NCI-H748 treated with DMSO at 0.1 percent for 48 hours (cell line): ENCODE measurements around the gene CNEP1R1.

Source experiments
- DNase-seq: peaks from one replicate; lab custom pipeline; 2025; lab: John Stamatoyannopoulos, UW

Gene CNEP1R1

DNA sequence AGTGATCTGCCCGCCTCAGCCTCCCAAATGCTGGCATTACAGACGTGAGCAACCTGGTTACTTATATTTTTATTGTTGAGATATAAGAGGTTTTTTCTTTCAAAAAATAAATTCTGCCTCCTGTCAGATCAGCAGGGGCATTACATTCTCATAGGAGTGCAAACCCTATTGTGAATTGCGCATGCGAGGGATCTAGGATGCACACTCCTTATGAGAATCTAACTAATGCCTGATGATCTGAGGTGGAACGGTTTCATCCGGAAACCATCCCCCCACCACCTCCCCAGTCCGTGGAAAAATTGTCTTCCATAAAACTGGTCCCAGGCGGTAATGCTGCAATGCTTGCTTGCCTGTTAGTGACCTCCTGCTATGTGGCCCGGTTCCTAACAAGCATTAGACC is 7.5 kb upstream of the CNEP1R1 start:
- no peak for DNase-seq

- no peak for DNase-seq
These were observed 3.5 kb upstream of the CNEP1R1 start for GRCh38 chr16:50021544-50021943.

GRCh38 chr16:50023641-50024040 is 1.4 kb upstream of the CNEP1R1 start:
- DNase-seq = no peak

DNA sequence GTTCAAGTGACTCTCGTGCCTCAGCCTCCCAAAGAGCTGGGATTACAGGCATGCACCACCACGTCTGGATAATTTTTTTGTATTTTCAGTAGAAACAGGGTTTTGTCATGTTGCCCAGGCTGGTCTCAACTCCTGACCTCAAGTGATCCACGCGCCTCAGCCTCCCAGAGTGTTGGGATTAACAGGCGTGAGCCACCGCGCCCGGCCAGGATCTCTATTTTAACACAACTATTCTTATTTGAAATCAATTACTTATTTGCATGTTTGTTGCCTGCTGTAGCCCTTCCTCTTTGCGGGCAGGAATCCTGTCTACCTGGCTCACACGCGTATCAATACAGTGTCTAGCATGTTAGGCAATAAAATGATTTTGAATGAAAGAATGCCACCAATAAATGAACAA is 818 bp upstream of the CNEP1R1 start:
- no peak for DNase-seq

DNA sequence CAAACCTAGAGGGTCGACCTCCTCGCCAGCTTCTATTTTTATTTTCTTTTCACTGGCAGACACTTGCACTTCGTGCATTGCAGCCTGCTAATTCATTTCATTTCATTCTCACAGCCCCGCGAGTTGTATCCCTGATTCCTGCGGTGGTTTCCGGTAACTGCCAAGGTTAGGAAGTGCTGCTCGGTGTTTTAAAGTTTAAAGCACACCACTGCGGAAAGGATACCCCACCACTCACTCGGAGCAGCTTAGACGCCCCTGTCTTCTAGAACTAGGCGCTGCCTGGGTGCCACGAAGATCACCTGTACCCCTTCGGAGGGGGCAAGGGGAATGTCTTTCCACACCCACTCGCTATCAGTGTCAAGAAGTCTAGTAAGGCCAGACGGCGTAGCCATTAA is 509 bp downstream of the CNEP1R1 start:
- no peak for DNase-seq

DNA sequence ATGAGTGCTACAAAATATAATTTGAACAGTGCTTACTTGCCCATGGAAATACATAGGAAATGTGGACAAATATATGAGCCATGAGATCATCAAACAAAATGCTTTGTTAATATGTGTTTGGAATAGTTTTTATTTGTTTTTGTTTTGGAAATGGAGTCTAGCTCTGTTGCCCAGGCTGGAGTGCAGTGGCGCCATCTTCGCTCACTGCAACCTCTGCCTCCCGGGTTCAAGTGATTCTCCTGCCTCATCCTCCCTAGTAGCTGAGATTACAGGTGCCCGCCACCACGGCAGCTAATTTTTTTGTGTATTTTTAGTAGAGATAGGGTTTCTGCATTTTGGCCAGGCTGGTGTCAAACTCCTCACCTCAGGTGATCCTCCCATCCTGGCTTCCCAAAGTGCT is 2.8 kb downstream of the CNEP1R1 start:
- DNase-seq = no peak

- DNase-seq = no peak
These were observed 10.5 kb downstream of the CNEP1R1 start for GRCh38 chr16:50035468-50035992.

- DNase-seq = no peak
These were observed 11.4 kb downstream of the CNEP1R1 start for GRCh38 chr16:50036426-50036825.

DNA sequence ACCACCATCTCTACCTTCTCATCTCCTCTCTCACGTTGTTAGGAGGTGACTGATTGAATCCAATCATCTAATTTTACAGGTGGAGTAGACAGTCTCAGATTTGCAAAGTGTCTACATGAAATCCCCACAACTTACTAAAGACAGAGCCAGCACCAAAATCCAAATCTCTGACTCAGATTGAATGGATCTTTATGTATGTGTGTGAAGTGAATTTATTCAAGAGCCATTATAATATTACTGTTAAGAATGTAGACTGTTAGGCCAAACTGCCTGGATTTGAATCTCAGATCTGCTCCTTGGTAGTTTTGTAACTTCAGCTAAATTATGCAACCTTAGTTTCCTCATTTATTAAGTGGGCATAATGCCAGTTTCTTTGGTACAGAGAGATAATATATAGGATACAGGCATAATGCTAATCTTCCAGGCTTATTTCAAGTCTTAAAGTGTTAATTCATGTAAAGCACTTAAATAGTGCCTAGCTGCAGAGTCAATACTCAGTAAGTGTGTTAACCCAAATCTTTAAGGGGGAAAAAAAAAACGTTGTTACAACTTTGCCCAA is 12.7 kb downstream of the CNEP1R1 start:
- no peak for DNase-seq

- DNase-seq = no peak
These were observed 13.3 kb downstream of the CNEP1R1 start for GRCh38 chr16:50038286-50038685.

DNA sequence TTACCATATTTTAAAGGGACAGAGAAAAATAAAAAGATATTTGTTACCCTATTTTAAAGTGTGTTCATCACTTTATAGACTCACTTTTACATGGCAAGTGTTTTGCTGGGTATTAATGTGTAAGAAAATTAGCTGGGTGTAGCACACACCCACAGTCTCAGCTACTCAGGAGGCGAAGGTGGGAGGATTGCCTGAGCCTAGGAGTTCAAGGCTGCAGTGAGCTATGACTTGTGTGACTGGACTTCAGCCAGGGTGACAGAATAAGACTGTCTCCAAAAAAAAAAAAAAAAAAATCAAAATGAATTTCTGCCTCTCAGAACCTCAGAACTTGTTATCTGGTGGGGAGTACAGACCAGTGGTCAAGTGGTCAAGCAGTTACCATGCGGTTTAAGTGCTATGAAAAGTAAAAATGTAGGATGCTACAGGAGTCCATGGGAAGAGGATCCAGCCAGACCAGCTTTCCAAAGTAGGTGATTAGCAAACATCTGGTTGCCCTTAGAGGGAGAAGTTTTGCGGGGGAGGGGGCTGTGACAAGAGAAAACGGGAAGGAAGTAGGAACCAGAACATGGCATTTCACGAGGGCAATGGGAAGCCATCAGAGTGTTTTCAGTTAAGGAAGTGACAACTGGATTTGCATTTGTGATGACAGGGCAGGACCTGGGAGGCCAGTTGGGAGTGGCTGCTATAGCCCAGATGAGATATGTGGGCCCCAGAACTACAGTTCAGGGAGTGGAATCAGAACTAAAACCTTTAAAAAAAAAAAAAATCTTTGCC is 13.9 kb downstream of the CNEP1R1 start:
- DNase-seq = no peak

- DNase-seq = no peak
These were observed 15.0 kb downstream of the CNEP1R1 start for GRCh38 chr16:50040018-50040417.

GRCh38 chr16:50040710-50041109 is 15.7 kb downstream of the CNEP1R1 start:
- DNase-seq = no peak

DNA sequence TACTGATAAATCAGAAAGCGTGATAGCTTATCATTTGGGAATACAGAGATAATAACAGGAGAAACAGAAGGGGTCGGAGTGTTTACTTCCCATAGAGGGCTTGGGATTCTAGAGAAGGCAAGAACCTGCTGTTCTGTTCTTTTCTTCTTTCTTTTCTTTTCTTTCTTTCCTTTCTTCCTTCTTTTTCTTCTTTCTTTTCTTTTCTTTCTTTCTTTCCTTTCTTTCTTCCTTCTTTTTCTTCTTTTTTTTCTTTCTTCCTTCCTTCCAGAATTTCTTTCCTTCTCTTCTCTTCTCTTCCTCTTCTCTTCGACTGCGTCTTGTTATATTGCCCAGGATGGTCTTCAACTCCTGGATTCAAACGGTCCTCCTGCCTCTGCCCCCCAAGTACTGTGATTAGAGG is 18.3 kb downstream of the CNEP1R1 start:
- no peak for DNase-seq

DNA sequence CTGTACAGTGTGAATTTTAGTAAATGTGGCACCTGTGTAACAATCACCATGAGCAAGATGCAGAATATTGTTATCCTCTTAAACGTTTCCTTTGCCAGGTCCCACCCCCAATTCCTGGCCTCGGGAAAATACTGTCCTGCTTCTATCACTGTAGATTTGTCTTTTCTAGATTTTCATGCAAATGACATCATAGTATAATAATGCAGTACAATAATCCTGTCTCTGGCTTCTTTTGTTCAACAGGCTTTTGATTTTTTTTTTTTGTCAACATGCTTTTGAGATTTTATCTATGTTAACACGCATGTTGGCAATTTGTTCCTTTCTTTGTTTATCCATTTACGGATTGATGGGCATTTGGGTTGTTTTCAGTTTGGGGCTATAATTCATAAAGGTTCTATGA is 20.4 kb downstream of the CNEP1R1 start:
- no peak for DNase-seq

- DNase-seq = no peak
These were observed 21.8 kb downstream of the CNEP1R1 start for GRCh38 chr16:50046853-50047252.

DNA sequence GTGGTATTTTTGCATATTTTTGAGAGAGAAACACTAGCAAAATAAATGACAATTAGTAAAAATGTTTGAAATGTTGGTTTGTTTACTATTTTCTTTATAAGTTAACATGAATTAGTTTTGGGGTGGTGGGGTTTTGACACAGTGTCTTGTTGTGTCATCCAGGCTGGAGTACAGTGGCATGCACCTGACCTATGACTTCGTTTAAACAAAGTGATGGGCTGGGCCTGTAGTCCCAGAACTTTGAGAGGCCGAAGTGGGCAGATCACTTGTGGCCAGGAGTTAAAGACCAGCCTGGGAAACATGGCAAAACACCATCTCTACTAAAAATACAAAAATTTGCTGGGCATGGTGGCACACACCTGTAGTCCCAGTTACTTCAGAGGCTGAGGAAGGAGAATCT is 22.8 kb downstream of the CNEP1R1 start:
- DNase-seq = no peak

- DNase-seq = no peak
These were observed 25.8 kb downstream of the CNEP1R1 start for GRCh38 chr16:50050802-50051201.

DNA sequence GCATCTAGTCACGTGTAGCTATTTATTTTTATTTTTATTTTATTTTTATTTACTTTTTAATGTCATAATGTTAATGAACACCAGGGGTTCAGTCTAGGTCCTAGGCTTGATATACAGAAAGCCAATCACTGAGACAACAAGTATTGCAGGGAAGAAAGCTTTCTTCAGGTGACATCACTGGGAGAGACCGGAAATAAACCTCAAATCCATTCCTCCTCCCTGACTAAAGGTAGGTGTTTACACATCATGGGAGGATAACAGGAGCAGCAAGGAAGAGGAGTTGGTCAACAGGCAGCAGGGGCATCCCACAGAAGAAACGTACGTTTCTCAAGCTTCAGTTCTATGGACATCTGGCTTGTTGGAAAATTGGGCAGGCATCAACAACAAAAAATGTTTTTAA is 31.2 kb downstream of the CNEP1R1 start:
- DNase-seq = no peak

DNA sequence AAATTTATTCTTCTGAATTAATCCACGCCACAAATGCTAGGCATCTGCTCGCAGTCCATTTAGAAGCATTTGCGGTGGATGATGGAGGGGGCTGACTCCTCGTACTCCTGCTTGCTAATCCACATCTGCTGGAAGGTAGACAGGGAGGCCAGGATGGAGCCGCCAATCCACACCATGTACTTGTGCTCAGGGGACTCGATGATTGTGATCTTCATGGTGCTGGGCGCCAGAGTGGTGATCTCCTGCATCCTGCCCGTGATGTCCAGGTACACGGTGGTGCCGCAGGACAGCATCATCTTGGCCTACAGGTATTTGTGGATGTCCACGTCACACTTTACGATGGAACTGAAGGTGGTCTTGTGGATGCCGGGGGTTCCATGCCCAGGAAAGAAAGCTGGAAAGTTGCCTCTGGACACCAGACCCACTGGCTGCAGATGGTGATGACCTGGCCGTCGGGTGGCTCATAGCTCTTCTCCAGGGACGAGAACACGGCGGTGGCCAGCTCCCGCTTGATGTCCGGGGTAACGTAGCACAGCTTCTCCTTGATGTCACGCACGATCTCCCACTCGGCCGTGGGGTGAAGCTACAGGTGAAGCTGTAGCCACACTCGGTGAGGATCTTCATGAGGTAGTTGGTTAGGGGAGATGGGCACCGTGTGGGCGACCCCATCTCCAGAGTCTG is 33.2 kb downstream of the CNEP1R1 start:
- no peak for DNase-seq

- DNase-seq = no peak
These were observed 34.1 kb downstream of the CNEP1R1 start for GRCh38 chr16:50059111-50059510.

- DNase-seq = no peak
These were observed 34.6 kb downstream of the CNEP1R1 start for GRCh38 chr16:50059669-50060068.

DNA sequence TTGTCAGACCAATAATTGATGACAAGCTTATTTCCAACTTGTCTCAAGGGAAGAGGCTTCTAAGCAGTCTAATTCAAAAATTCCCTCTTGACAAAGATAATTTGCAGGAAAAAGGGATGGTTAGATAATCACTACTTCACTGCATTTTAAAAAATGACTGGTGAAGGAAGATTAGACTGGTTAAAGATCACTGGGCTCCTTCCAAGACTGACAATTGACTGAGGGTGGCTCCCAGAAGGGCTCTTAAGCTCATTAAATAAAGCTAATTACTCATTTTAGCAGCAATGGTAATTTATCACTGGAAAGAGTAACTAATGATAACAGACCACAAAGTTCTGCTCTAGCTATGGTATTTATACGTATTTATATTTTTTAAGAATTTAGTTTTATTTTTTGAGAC is 36.3 kb downstream of the CNEP1R1 start:
- no peak for DNase-seq
